ENCODE measurements around the gene ARL6IP5.

Gene ARL6IP5

DNA sequence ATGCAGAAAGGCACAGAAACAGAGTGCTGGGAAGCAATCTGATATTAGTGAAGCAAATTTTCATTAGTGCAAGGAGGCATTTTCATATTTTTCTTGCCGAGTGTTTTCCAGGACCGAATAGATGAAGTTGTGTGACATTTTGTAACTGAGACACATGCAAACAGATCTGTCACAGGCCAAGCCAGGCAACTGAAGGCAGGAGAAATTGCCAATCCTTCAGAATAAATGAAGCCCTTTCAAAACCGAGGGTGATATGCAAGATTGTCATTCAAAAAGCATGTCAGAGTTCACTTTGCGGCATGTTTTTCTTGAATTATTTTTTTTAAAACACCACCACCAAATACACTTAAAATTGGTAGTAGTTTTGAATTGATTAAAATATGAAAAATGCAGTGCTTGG is 31.4 kb downstream of the ARL6IP5 start:
- Mint-ChIP-seq H3K9me3 (no peaks in the 10 kb centered on the region), H3K4me3 (no peak overlapping the region), H3K36me3 (ENCODE audit: low read depth) (no peaks in the 10 kb centered on the region), H3K27me3 (ENCODE audit: low read depth, poor library complexity) (peaks cover 12% of the 10 kb centered on the region), H3K27ac (no peak overlapping the region), H3K4me1 (peaks cover 9% of the 10 kb centered on the region)
- TF ChIP-seq, protein P1, sequence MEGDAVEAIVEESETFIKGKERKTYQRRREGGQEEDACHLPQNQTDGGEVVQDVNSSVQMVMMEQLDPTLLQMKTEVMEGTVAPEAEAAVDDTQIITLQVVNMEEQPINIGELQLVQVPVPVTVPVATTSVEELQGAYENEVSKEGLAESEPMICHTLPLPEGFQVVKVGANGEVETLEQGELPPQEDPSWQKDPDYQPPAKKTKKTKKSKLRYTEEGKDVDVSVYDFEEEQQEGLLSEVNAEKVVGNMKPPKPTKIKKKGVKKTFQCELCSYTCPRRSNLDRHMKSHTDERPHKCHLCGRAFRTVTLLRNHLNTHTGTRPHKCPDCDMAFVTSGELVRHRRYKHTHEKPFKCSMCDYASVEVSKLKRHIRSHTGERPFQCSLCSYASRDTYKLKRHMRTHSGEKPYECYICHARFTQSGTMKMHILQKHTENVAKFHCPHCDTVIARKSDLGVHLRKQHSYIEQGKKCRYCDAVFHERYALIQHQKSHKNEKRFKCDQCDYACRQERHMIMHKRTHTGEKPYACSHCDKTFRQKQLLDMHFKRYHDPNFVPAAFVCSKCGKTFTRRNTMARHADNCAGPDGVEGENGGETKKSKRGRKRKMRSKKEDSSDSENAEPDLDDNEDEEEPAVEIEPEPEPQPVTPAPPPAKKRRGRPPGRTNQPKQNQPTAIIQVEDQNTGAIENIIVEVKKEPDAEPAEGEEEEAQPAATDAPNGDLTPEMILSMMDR (IDR thresholded peaks at IDR 0.05), result no peak
- DNase-seq, result no peak

DNA sequence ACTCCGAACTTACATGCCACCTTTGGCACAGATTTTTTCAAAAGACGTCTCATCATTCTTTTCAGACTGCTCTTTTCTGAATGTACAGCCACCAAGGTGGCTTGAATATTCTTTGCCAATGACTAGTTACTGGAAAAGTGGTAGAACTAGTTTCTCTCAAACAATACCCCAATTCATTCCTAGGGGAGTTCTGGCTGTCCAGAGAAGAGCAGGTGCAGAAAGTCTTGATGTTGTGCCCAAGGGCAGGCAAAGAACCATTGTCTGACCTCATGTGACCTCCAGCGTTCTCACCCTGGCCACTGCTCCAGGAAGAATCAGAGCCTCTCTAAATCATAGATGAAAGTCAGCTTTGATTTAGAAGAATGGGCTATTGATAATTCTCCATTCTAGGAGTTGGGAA is 32.2 kb downstream of the ARL6IP5 start:
- TF ChIP-seq, protein P1 (IDR thresholded peaks at IDR 0.05), result no peak
- DNase-seq, result no peak
- Mint-ChIP-seq H3K4me3 (no peak overlapping the region), H3K27ac (no peak overlapping the region), H3K36me3 (ENCODE audit: low read depth) (no peaks in the 10 kb centered on the region), H3K27me3 (ENCODE audit: low read depth, poor library complexity) (peaks cover 11% of the 10 kb centered on the region), H3K9me3 (no peaks in the 10 kb centered on the region), H3K4me1 (peaks cover 16% of the 10 kb centered on the region)

DNA sequence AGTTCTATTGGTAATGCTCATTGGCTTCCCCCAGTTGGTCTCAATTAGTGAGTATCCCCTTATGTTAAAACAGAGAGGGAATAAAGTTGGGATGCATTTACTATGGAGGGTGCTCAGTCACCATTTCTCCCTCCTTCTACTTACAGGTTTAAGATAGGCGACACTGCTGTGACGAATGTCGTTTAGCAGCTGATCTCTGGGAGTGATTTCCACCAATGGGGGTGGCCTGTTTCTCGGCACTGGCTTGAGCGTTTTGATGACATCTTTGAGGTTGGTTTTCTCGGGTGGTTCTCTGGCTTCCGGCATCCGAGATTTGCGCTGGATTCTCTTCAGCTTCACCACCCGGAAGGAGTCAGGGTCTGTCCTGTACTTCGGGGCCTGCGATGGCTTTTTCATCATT is 33.8 kb downstream of the ARL6IP5 start:
- H3K9me3 Mint-ChIP-seq, result no peaks in the 10 kb centered on the region
- H3K4me1 Mint-ChIP-seq, result peaks cover 32% of the 10 kb centered on the region
- no peak for DNase-seq
- TF ChIP-seq, protein P1 (IDR thresholded peaks at IDR 0.05), result no peak
- peaks cover 11% of the 10 kb centered on the region for H3K27me3 Mint-ChIP-seq (ENCODE audit: low read depth, poor library complexity)
- no peaks in the 10 kb centered on the region for H3K36me3 Mint-ChIP-seq (ENCODE audit: low read depth)
- no peak overlapping the region for H3K27ac Mint-ChIP-seq
- no peak overlapping the region for H3K4me3 Mint-ChIP-seq

DNA sequence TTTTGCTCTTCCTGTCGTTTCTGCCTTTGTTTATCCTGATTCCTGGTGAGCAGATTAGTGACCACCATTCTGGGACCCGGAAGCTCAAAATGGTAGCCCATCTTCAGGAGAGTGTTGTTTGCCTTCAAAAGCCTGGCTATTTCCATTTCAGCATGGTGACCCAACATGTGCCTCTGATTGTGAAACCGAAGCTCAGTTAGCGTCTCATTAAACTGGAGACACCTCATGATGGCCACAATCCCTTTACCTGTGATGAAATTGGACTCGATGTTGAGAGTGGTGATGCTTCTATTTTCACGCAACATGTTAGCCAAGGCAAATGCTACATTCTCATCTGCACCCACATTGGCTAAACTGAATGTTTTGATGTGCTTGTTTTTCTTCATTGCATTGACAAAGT is 34.4 kb downstream of the ARL6IP5 start:
- Mint-ChIP-seq H3K27me3 (ENCODE audit: low read depth, poor library complexity) (peaks cover 11% of the 10 kb centered on the region), H3K27ac (no peak overlapping the region), H3K4me1 (peaks cover 36% of the 10 kb centered on the region), H3K36me3 (ENCODE audit: low read depth) (no peaks in the 10 kb centered on the region), H3K9me3 (no peaks in the 10 kb centered on the region), H3K4me3 (no peak overlapping the region)
- TF ChIP-seq, protein P1 (IDR thresholded peaks at IDR 0.05), result no peak
- no peak for DNase-seq

DNA sequence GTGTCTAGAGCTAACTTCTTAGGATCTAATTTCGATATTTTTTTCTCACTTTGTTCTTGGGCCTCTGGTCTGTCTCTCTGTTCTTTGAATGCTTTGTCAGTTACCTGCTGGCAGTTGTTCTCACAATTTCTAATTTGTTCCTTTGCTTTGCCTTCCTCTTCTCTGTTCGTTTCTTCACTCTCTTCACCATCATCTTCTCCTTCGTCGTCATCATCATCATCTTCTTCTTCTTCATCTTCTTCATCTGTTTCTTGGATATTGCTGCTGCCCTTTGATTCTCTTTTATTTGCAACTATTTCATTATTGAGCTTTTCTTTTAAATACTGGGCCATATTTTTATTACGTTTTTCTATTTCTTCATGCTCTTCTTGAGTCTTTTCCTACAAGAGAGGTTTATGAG is 34.9 kb downstream of the ARL6IP5 start:
- peaks cover 36% of the 10 kb centered on the region for H3K4me1 Mint-ChIP-seq
- peaks cover 11% of the 10 kb centered on the region for H3K27me3 Mint-ChIP-seq (ENCODE audit: low read depth, poor library complexity)
- no peak overlapping the region for H3K27ac Mint-ChIP-seq
- TF ChIP-seq, protein P1 (IDR thresholded peaks at IDR 0.05), result no peak
- no peak overlapping the region for H3K4me3 Mint-ChIP-seq
- H3K9me3 Mint-ChIP-seq, result no peaks in the 10 kb centered on the region
- no peaks in the 10 kb centered on the region for H3K36me3 Mint-ChIP-seq (ENCODE audit: low read depth)
- no peak for DNase-seq

DNA sequence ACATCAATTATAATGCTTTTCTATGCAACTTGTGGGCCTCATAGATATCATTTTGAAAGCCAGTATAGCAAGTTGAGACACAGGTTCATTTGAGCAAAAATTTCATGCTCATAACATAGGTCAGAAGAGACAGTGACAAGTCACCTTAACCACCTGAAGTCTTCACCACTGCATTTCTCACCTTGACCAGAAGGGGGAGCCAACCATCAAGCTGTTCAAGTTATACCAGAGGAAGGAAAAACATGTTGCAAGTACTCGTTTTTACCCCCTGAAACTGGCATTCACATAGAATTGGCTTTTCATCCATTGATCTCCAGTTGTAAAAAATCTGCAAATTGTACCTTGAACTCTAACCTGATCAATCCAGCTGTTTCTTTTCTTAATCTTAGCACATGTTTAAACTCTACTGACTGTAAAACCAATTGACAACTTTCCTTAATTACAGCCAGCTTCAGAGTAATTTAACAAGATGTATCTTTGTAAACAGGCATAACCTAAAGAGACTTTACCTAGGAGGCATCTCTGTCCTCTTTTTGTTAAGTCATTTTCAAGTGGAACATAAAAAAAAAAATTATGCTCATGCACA is 36.2 kb downstream of the ARL6IP5 start:
- Mint-ChIP-seq H3K9me3 (no peaks in the 10 kb centered on the region), H3K27ac (no peak overlapping the region)

More for the DNA sequence above, 36.2 kb downstream of the ARL6IP5 start:
- H3K4me3 Mint-ChIP-seq, result no peak overlapping the region
- DNase-seq, result peak; percentile 81
- H3K36me3 Mint-ChIP-seq (ENCODE audit: low read depth), result no peaks in the 10 kb centered on the region
- H3K27me3 Mint-ChIP-seq (ENCODE audit: low read depth, poor library complexity), result peaks cover 11% of the 10 kb centered on the region
- TF ChIP-seq, protein P1 (IDR thresholded peaks at IDR 0.05), result peak; percentile 93
- H3K4me1 Mint-ChIP-seq, result peaks cover 36% of the 10 kb centered on the region
